SK-N-SH treated with all-trans-retinoic acid at 6 μM for 48 hours (cell line): Measurements from ENCODE around the gene R3HDML.

ENCODE experiments used
- ATAC-seq: fragments of 200-7000 bp; cut with Tn5 transposase; 3 replicates; pipeline ENCODE4 v1.9.1; 2020; ENCODE audit warnings: mild to moderate bottlenecking, moderate library complexity
- ARNTL ChIP-seq: fragments of 450-650 bp; formaldehyde crosslinking; IDR thresholded peaks from 2 replicates; pipeline ENCODE4 v1.5.0; 2020; ENCODE audit warnings: low read depth, mild to moderate bottlenecking, moderate library complexity, borderline replicate concordance
- BACH2 ChIP-seq: fragments of 250-450 bp; sonication (Bioruptor Pico); IDR thresholded peaks from 2 replicates; pipeline ENCODE4 v1.9.0; 2021; ENCODE audit warnings: mild to moderate bottlenecking, borderline replicate concordance
- CREB5 ChIP-seq: fragments of 250-450 bp; sonication (Bioruptor Pico); IDR thresholded peaks from 2 replicates; pipeline ENCODE4 v1.5.1; 2020; ENCODE audit warnings: low read depth, mild to moderate bottlenecking, moderate library complexity
- CSRNP3 ChIP-seq: fragments of 250-450 bp; sonication (Bioruptor Pico); IDR thresholded peaks from 2 replicates; pipeline ENCODE4 v1.5.1; 2021; ENCODE audit warnings: mild to moderate bottlenecking, moderate library complexity
- GLIS3 ChIP-seq: fragments of 250-450 bp; sonication (Bioruptor Pico); IDR thresholded peaks from 2 replicates; pipeline ENCODE4 v1.5.0; 2020; ENCODE audit warnings: mild to moderate bottlenecking, moderate library complexity
- OSR1 ChIP-seq: fragments of 250-450 bp; sonication (Bioruptor Pico); IDR thresholded peaks from 2 replicates; pipeline ENCODE4 v1.8.0; 2022; ENCODE audit warnings: moderate library complexity, mild to moderate bottlenecking, inconsistent platforms
- PATZ1 ChIP-seq: fragments of 250-450 bp; sonication (Bioruptor Pico); IDR thresholded peaks from 2 replicates; pipeline ENCODE4 v1.8.0; 2020; ENCODE audit warnings: mild to moderate bottlenecking, moderate library complexity, borderline replicate concordance
- POU6F1 ChIP-seq: fragments of 250-450 bp; sonication (Bioruptor Pico); IDR thresholded peaks from 2 replicates; pipeline ENCODE4 v1.8.0; 2021; ENCODE audit warnings: low read depth, mild to moderate bottlenecking, moderate library complexity, borderline replicate concordance
- PPARA ChIP-seq: fragments of 250-450 bp; sonication (Bioruptor Pico); IDR thresholded peaks from 2 replicates; pipeline ENCODE4 v1.5.0; 2020; ENCODE audit warnings: mild to moderate bottlenecking, borderline replicate concordance
- RARB ChIP-seq: fragments of 250-450 bp; sonication (Bioruptor Pico); IDR thresholded peaks from 2 replicates; pipeline ENCODE4 v1.8.0; 2021; ENCODE audit warnings: mild to moderate bottlenecking, moderate library complexity
- SNAI2 ChIP-seq: fragments of 250-450 bp; sonication (Bioruptor Pico); IDR thresholded peaks from 2 replicates; pipeline ENCODE4 v1.5.0; 2020; ENCODE audit warnings: mild to moderate bottlenecking, moderate library complexity
- TOX ChIP-seq: fragments of 250-450 bp; sonication (Bioruptor Pico); IDR thresholded peaks from 2 replicates; pipeline ENCODE4 v1.8.0; 2021; ENCODE audit warnings: mild to moderate bottlenecking, moderate library complexity, borderline replicate concordance
- TSHZ2 ChIP-seq: fragments of 250-450 bp; sonication (Bioruptor Pico); IDR thresholded peaks from 2 replicates; pipeline ENCODE4 v1.5.0; 2020; ENCODE audit warnings: mild to moderate bottlenecking, moderate library complexity
- ZC3H10 ChIP-seq: fragments of 250-450 bp; sonication (Bioruptor Pico); IDR thresholded peaks from 2 replicates; pipeline ENCODE4 v1.5.1; 2021; ENCODE audit warnings: mild to moderate bottlenecking, moderate library complexity
- ZFP3 ChIP-seq: fragments of 250-450 bp; sonication (Bioruptor Pico); IDR thresholded peaks from 2 replicates; pipeline ENCODE4 v1.5.0; 2020; ENCODE audit warnings: mild to moderate bottlenecking, moderate library complexity
- ZNF565 ChIP-seq: fragments of 450-650 bp; formaldehyde crosslinking; conservative IDR thresholded peaks from 2 replicates; pipeline ENCODE4 v1.5.0; 2020; ENCODE audit warnings: low read depth, mild to moderate bottlenecking, moderate library complexity
- ZNF70 ChIP-seq: fragments of 450-650 bp; formaldehyde crosslinking; IDR thresholded peaks from 2 replicates; pipeline ENCODE4 v1.5.0; 2020; ENCODE audit warnings: mild to moderate bottlenecking, moderate library complexity
- ZNF8 ChIP-seq: fragments of 450-650 bp; formaldehyde crosslinking; IDR thresholded peaks from 2 replicates; pipeline ENCODE4 v1.5.0; 2020; ENCODE audit warnings: mild to moderate bottlenecking, moderate library complexity

The R3HDML gene

GRCh38 chr20:44388466-44389023 is 51.7 kb downstream of the R3HDML start:
- TF ChIP-seq TSHZ2 (CRISPR knock-in tag) (no peak), POU6F1 (CRISPR knock-in tag) (no peak), SNAI2 (CRISPR knock-in tag) (no peak)
- TF ChIP-seq, all 23 proteins: peak for 0
- peak; percentile 92 for ATAC-seq

GRCh38 chr20:44389871-44390270 is 53.0 kb downstream of the R3HDML start:
- no peak for ATAC-seq
- no peak for TF ChIP-seq ARNTL
- TF ChIP-seq TOX: no peak
- no peak for TF ChIP-seq GLIS3 (CRISPR knock-in tag)
- no peak for TF ChIP-seq ZNF565 (CRISPR knock-in tag)
- no peak for TF ChIP-seq TSHZ2 (CRISPR knock-in tag)
- no peak for TF ChIP-seq CSRNP3
- no peak for TF ChIP-seq ZNF70 (CRISPR knock-in tag)
- TF ChIP-seq BACH2 (CRISPR knock-in tag): no peak
- no peak for TF ChIP-seq POU6F1 (CRISPR knock-in tag)
- no peak for TF ChIP-seq PPARA
- no peak for TF ChIP-seq ZNF8
- no peak for TF ChIP-seq CREB5 (CRISPR knock-in tag)
- TF ChIP-seq ZC3H10 (CRISPR knock-in tag): no peak
- no peak for TF ChIP-seq ZFP3 (CRISPR knock-in tag)
- no peak for TF ChIP-seq PATZ1 (CRISPR knock-in tag)
- no peak for TF ChIP-seq RARB (CRISPR knock-in tag)
- no peak for TF ChIP-seq OSR1 (CRISPR knock-in tag)
